ENCODE data around the gene MYCBPAP. TPM values are rescaled to one million over a fixed set of nuclear protein-coding genes. Genes with fewer than 3 reads are reported as not detected.

The MYCBPAP gene
- polyA plus RNA-seq, 2 of the 4 experiments (the other 2 are of a cell fraction): 0.93 to 2.5 TPM

DNA sequence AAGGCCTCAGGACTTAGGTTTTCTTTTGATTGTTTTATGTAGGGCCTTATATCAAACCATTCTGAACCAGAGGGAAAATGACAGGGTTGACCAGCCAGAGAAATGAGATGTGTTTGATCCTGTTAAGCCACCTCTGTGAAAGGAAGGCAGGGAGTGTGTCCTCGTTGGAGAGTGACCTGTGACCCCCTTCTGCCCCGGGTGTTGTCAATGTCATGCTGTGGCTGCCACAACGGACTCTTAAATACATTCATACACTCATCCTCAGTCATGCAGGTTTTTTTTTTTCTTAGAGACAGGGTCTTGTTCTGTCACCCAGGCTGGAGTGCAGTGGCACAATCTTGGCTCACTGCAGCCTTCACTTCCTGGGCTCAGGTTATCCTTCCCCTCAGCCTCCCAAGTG is 6.1 kb downstream of the MYCBPAP start (continued):
- TF ChIP-seq TP53 (CRISPR knock-in tag; IDR thresholded peaks at IDR 0.05) (no peak), POLR2AphosphoS2 (conservative IDR thresholded peaks at IDR 0.05; ENCODE audit: low read length) (no peak)

DNA sequence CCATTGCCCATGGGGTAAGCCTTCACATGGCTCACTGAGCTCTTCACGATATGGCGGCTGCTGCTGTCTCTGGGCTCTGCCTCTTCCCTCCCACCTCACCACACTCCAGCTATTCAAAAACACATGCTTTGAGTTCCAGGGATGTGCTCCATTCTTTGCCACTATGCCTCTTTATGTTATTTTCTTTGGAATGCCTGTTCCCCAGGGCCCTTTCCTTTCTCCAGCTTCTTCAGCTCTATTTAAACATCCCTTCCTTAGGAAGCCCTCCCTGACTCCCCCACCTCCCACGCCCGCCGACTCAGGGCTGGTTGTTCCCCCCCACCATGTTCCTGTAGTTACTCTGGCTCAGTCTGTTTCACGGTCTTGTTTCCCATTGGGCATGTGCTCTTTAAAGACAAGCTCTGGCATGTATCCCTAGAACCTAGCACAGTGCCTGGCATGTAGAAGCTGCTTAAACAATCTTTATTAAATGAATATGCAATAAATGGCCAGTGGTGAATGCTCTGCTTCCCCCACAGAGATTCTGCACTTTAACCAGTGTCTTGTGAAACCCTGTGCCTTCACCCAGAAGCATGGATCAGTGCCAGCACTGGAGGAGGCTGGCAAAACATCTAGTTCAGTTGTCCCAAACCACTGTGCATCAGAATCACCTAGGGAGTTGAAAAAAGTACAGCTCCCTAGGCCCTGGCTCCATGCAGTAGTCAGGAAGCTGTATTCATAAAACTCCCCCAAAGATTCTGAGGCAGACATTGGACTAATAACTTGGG is 6.9 kb downstream of the MYCBPAP start:
- DNase-seq (ENCODE audit: low read depth in 1 of 2, low spot score in 1 of 2) (no peak), ATAC-seq (no peak), FAIRE-seq (no peak)
- Histone ChIP-seq H3K9me3 (no peaks in the 10 kb centered on the region), H3K27ac (0 out of 6 replicates have a peak overlapping the region, but pooled peaks of 1 of the 2 experiments have one; percentile 19), H3K4me1 (peaks cover 12% of the 10 kb centered on the region; the same call in 1 of the 3 replicates), H3K4me2 (peak overlapping the region; percentile 8; the same call in 1 of the 3 replicates), H3K4me3 (no peak overlapping the region)
- 94% methylated on average over 6 of the region's 6 CpGs for WGBS (ENCODE audit: missing lambda C conversion rate)
- POLR2A ChIA-PET: no interaction called here
- TF ChIP-seq PHF8 (IDR thresholded peaks at IDR 0.05; ENCODE audit: borderline replicate concordance, low read depth) (no peak), KDM5A (IDR thresholded peaks at IDR 0.05) (no peak), HOXA7 (CRISPR knock-in tag; IDR thresholded peaks at IDR 0.05) (no peak), HDAC2 (IDR thresholded peaks at IDR 0.05) (no peak), NR3C1 (IDR thresholded peaks at IDR 0.05) (no peak), CEBPB (IDR thresholded peaks at IDR 0.05) (no peak), E2F6 (IDR thresholded peaks at IDR 0.05; ENCODE audit: borderline replicate concordance, low read depth) (no peak), ELK1 (IDR thresholded peaks at IDR 0.05; ENCODE audit: low read depth, low read length) (no peak), EP300 (IDR thresholded peaks at IDR 0.05) (no peak), SMC3 (IDR thresholded peaks at IDR 0.05) (no peak), EHMT2 (IDR thresholded peaks at IDR 0.05; ENCODE audit: low read depth) (no peak), SREBF2 (IDR thresholded peaks at IDR 0.05) (no peak)
- TF ChIP-seq, protein P1, sequence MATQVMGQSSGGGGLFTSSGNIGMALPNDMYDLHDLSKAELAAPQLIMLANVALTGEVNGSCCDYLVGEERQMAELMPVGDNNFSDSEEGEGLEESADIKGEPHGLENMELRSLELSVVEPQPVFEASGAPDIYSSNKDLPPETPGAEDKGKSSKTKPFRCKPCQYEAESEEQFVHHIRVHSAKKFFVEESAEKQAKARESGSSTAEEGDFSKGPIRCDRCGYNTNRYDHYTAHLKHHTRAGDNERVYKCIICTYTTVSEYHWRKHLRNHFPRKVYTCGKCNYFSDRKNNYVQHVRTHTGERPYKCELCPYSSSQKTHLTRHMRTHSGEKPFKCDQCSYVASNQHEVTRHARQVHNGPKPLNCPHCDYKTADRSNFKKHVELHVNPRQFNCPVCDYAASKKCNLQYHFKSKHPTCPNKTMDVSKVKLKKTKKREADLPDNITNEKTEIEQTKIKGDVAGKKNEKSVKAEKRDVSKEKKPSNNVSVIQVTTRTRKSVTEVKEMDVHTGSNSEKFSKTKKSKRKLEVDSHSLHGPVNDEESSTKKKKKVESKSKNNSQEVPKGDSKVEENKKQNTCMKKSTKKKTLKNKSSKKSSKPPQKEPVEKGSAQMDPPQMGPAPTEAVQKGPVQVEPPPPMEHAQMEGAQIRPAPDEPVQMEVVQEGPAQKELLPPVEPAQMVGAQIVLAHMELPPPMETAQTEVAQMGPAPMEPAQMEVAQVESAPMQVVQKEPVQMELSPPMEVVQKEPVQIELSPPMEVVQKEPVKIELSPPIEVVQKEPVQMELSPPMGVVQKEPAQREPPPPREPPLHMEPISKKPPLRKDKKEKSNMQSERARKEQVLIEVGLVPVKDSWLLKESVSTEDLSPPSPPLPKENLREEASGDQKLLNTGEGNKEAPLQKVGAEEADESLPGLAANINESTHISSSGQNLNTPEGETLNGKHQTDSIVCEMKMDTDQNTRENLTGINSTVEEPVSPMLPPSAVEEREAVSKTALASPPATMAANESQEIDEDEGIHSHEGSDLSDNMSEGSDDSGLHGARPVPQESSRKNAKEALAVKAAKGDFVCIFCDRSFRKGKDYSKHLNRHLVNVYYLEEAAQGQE (IDR thresholded peaks at IDR 0.05): no peak
- TF ChIP-seq, protein P2, sequence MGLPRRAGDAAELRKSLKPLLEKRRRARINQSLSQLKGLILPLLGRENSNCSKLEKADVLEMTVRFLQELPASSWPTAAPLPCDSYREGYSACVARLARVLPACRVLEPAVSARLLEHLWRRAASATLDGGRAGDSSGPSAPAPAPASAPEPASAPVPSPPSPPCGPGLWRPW (IDR thresholded peaks at IDR 0.05): no peak
- CTCF ChIA-PET: interaction anchor here (1.1 to 4.4 kb wide), 7 partner anchors 10 to 301 kb away, joined by 3 to 28 read pairs (median 5); partner anchors contain the start of gene RSAD1

DNA sequence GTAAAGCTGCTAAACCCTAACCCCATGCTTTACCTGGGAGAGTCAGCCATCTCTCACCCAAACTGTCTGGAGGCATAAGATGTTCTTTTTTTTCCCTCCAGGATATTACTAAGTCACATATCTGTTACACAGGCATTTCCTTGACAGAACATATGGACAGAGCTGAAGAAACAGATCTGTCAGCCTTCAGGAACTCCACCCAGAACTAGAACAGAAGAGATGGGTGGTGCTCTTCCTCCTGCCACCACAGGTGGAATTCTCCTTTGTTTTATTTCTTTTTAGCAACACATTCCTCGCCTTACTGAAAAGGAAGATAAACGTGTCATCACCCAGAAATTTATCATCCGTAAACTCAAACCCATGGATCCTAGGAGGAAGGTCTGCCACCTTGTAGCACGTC is 8.8 kb downstream of the MYCBPAP start:
- TF ChIP-seq MYC (IDR thresholded peaks at IDR 0.05; ENCODE audit: borderline replicate concordance, low read length): no peak
- TF ChIP-seq CBX8 (IDR thresholded peaks at IDR 0.05): no peak
- no peak for TF ChIP-seq FOSB (CRISPR knock-in tag; IDR thresholded peaks at IDR 0.05)
- TF ChIP-seq PBX3 (IDR thresholded peaks at IDR 0.05): no peak
- TF ChIP-seq ZSCAN20 (CRISPR knock-in tag; IDR thresholded peaks at IDR 0.05): no peak
- TF ChIP-seq NFE2L2 (conservative IDR thresholded peaks at IDR 0.05; ENCODE audit: low read length): no peak
- TF ChIP-seq JUNB (IDR thresholded peaks at IDR 0.05): no peak
- no peak for TF ChIP-seq ESRRA (IDR thresholded peaks at IDR 0.05; ENCODE audit: borderline replicate concordance, low read length)
- no peak for TF ChIP-seq POLR2A (IDR thresholded peaks at IDR 0.05; ENCODE audit: low read length)
- TF ChIP-seq HDAC2 (IDR thresholded peaks at IDR 0.05): no peak
- peaks cover 9% of the 10 kb centered on the region; the same call in 1 of the 3 replicates for H3K4me1 ChIP-seq
- H3K4me2 ChIP-seq: no peak overlapping the region
- ChIA-PET CTCF (interaction anchor here (1.0 to 4.4 kb wide), 7 partner anchors 10 to 336 kb away, joined by 3 to 28 read pairs (median 4); no protein-coding TSS in a partner anchor), POLR2A (no interaction called here)
- no peak overlapping the region for H3K4me3 ChIP-seq
- H3K9me3 ChIP-seq: no peaks in the 10 kb centered on the region
- FAIRE-seq (no peak), DNase-seq (ENCODE audit: low read depth in 1 of 2, low spot score in 1 of 2) (no peak), ATAC-seq (0 out of 6 replicates have a peak, but pooled peaks of 1 of the 2 experiments have one; percentile 13)
- 83% methylated on average over 4 of the region's 4 CpGs for WGBS (ENCODE audit: missing lambda C conversion rate)
- no peak overlapping the region for H3K27ac ChIP-seq

All from A549 (cell line).